Calu3 (cell line): ENCODE data around the gene KIAA1755. TPM values are rescaled to one million over a fixed set of nuclear protein-coding genes. Genes with fewer than 3 reads are reported as not detected.

Experiments used
- BruUV-seq: library from RNA; stranded (reverse); fragments of 400-500 nt; replicated peaks from 2 replicates; lab custom pipeline; 2021; lab: Mats Ljungman, UMichigan
- CTCF ChIA-PET: fragments of 300-600 bp; sonication (Branson Sonifier 250); formaldehyde crosslinking; loops from one replicate; lab custom pipeline; 2022; ENCODE audit warnings: antibody characterized with exemption; lab: Charles Lee
- DNase-seq: peaks from one replicate; pipeline ENCODE4 v3.0.0; 2022
- H3K27ac Mint-ChIP-seq: one replicate; pipeline ENCODE4 v1.8.0; 2022; ENCODE audit warnings: mixed read lengths; ENCODE audit not compliant: unreplicated experiment
- H3K27me3 Mint-ChIP-seq: one replicate; pipeline ENCODE4 v1.8.0; 2022; ENCODE audit warnings: mixed read lengths; ENCODE audit not compliant: unreplicated experiment
- H3K36me3 Mint-ChIP-seq: one replicate; pipeline ENCODE4 v1.8.0; 2022; ENCODE audit warnings: mild to moderate bottlenecking, moderate library complexity, mixed read lengths; ENCODE audit not compliant: insufficient read depth, unreplicated experiment
- H3K4me1 Mint-ChIP-seq: one replicate; pipeline ENCODE4 v1.8.0; 2022; ENCODE audit warnings: mild to moderate bottlenecking, low read depth, mixed read lengths; ENCODE audit not compliant: unreplicated experiment
- H3K4me3 Mint-ChIP-seq: one replicate; pipeline ENCODE4 v1.8.0; 2022; ENCODE audit warnings: mild to moderate bottlenecking, low read depth, moderate library complexity, mixed read lengths; ENCODE audit not compliant: unreplicated experiment
- H3K9me3 Mint-ChIP-seq: one replicate; pipeline ENCODE4 v1.8.0; 2022; ENCODE audit warnings: low read depth, mixed read lengths; ENCODE audit not compliant: unreplicated experiment
- CTCF ChIP-seq: fragments of 200-600 bp; IDR thresholded peaks from one replicate; pipeline ENCODE4 v1.8.0; 2022; ENCODE audit warnings: antibody characterized with exemption; ENCODE audit not compliant: unreplicated experiment
- intact Hi-C: fragments of 100-400 bp; cut with micrococcal nuclease; formaldehyde crosslinking; loops from one replicate; pipeline ENCODE4 v1.10.0; 2022; ENCODE audit not compliant: unreplicated experiment
- total RNA-seq: library from RNA; stranded (reverse); gene quantifications from 2 replicates; pipeline ENCODE4 v1.2.3, GENCODE V29; 2022

Gene KIAA1755
- total RNA-seq, 1 experiment from 2014 or later: not detected

GRCh38 chr20:38298768-38299288 lies 38.3 kb upstream of the KIAA1755 start:
- intact Hi-C loops: no loop called here
- DNase-seq: no peak
- CTCF ChIA-PET: interaction anchor here (0.5 to 0.7 kb wide), 2 partner anchors 445 to 1010 kb away, joined by 4 to 7 read pairs; no protein-coding TSS in a partner anchor
- TF ChIP-seq CTCF: no peak
- no TSS peak for BruUV-seq
- Mint-ChIP-seq H3K9me3 (no peaks in the 10 kb centered on the region), H3K4me1 (peaks cover 18% of the 10 kb centered on the region), H3K4me3 (no peak overlapping the region), H3K36me3 (peaks cover 6% of the 10 kb centered on the region), H3K27me3 (peaks cover 20% of the 10 kb centered on the region), H3K27ac (no peak overlapping the region)

DNA sequence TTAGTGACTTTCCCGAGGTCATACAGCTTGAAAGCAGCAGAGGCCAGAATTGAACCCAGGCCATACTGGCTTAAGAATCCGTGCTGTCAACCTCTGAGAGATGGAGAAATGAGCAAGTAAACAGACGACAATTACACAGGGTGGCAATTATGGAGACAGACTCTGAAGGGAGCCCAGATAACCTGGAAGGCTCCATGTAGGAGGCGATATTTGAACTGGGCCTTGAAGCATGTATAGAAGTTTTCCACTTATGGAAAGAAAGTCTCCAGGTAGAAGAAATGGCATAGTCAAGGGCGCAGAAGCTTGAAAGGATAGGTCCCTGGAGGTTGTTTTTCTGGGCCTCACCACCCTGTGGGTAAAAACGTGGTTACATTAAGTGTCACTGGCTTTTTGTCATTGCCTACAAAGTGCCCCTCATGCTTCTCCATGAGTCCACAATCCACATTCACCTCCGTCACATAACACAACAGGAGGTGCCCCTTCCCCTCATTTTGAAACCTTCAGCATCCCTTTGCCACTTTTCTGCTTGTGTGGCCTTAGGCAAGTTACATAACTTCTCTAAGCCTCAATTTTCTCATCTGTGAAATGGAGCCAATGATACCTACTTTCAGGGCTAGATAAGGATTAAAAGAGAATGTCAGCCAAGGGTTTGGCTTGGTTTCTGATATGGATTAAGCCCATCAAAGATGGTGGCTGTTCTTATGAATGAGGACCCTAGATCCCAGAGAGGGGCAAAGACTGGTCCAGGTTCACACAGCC lies 37.6 kb upstream of the KIAA1755 start:
- peaks cover 6% of the 10 kb centered on the region for H3K36me3 Mint-ChIP-seq
- intact Hi-C loops: no loop called here
- TF ChIP-seq CTCF: no peak
- no peaks in the 10 kb centered on the region for H3K9me3 Mint-ChIP-seq
- H3K4me3 Mint-ChIP-seq: no peak overlapping the region
- BruUV-seq: no TSS peak
- no peak overlapping the region for H3K27ac Mint-ChIP-seq
- H3K27me3 Mint-ChIP-seq: peaks cover 13% of the 10 kb centered on the region
- H3K4me1 Mint-ChIP-seq: peaks cover 26% of the 10 kb centered on the region
- DNase-seq: no peak
- CTCF ChIA-PET: interaction anchor here (0.5 kb wide), 1 partner anchor 1009 kb away, joined by 7 read pairs; no protein-coding TSS in a partner anchor

- Mint-ChIP-seq H3K4me3 (no peak overlapping the region), H3K9me3 (no peaks in the 10 kb centered on the region), H3K4me1 (peaks cover 36% of the 10 kb centered on the region), H3K36me3 (peaks cover 6% of the 10 kb centered on the region), H3K27ac (no peak overlapping the region), H3K27me3 (no peaks in the 10 kb centered on the region)
- no TSS peak for BruUV-seq
- DNase-seq: no peak
- intact Hi-C loops: no loop called here
- TF ChIP-seq CTCF: no peak
- CTCF ChIA-PET: interaction anchor here (0.7 kb wide), 1 partner anchor 65 kb away, joined by 3 read pairs; no protein-coding TSS in a partner anchor
These were observed 35.9 kb upstream of the KIAA1755 start for GRCh38 chr20:38296433-38296832.

DNA sequence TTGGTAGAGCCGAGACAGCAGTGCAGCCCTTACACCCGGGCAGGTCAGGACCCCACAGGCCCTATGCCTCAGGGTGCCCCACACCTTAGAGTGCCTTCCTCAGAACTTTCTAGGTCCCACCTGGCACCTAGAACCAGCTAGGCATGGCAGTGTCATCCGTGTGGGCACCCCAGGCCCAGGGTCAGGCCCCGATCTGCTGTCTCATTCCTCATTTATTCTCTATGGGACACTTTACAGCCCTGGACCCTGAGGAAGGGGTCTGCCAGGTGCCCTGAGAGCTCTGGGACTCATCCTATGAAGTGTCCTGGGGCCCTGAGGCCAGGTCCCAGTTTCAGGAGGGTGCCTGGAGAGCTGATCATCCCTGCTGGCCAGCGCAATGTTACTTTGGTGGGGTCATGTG lies 35.3 kb upstream of the KIAA1755 start:
- no TSS peak for BruUV-seq
- H3K4me3 Mint-ChIP-seq: no peak overlapping the region
- no peaks in the 10 kb centered on the region for H3K9me3 Mint-ChIP-seq
- no peak overlapping the region for H3K27ac Mint-ChIP-seq
- H3K27me3 Mint-ChIP-seq: no peaks in the 10 kb centered on the region
- DNase-seq: no peak
- peaks cover 43% of the 10 kb centered on the region for H3K4me1 Mint-ChIP-seq
- peaks cover 6% of the 10 kb centered on the region for H3K36me3 Mint-ChIP-seq
- intact Hi-C loops: no loop called here
- TF ChIP-seq CTCF: no peak
- CTCF ChIA-PET: interaction anchor here (1.0 kb wide), 1 partner anchor 64 kb away, joined by 3 read pairs; no protein-coding TSS in a partner anchor
